ENCODE measurements around the gene TRIM5.
A peak's percentile ranks its signal among the peaks of the same experiment; 100 is the strongest.
"Not testable (repeated sequence)": the region's sequence is repeated elsewhere in the genome, so short reads cannot be mapped to it uniquely, and the experiment has no call there.

TRIM5 gene, protein sequence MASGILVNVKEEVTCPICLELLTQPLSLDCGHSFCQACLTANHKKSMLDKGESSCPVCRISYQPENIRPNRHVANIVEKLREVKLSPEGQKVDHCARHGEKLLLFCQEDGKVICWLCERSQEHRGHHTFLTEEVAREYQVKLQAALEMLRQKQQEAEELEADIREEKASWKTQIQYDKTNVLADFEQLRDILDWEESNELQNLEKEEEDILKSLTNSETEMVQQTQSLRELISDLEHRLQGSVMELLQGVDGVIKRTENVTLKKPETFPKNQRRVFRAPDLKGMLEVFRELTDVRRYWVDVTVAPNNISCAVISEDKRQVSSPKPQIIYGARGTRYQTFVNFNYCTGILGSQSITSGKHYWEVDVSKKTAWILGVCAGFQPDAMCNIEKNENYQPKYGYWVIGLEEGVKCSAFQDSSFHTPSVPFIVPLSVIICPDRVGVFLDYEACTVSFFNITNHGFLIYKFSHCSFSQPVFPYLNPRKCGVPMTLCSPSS

DNA sequence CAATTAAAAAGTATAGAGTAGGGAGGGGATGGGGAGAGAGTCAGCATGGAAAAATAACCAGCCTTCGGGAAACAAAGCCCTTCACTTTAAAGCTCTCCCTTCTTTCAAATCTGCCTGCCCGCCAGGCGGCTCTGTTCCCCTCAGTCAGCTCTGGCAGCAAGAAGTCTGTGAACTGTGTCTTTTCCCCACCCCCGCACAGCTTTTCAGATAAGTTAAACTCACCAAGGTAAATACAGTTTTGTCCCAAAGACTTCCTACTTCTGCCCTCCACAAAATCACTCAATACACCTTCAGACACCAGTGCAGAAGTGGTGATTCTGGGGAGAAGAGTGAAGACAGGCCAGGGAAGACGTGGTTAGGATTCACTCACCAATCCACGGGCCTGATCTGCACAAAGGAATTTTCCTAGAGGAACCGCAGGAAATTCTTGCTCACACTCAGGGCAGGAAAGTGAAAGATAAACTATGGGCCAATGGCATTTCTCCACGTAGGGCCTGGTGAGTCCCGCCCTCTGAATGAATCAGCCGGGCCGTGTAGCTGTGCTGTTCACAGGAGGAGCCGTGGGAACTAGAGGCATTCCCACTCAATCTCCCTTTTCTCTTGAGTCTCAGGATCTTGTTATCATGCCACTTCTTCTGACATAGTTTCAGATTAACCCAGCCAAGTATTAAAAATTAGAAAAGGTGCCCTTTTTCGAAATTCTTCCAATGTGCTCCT, at the start of gene TRIM5:
TSS of gene TRIM5 (minus strand) at position 429 of the 717 bp plus-strand sequence. CDS start 4,897 bp downstream, outside the sequence.
- H3K4me1 ChIP-seq (ENCODE audit: control insufficient read depth in 1 of 2, insufficient read depth in 2 of 2, low read length in 2 of 2) = peaks cover 10 to 12% of the 10 kb centered on the region in 2 donors
- H3K27me3 ChIP-seq (ENCODE audit: control insufficient read depth in 1 of 2, insufficient read depth in 2 of 2, low read length in 2 of 2) = no peaks in the 10 kb centered on the region
- H3K9ac ChIP-seq (ENCODE audit: low read depth in 1 of 2, low read length in 2 of 2) = peak within 1 kb of the TSS; percentile 81 to 89
- H3K9me3 ChIP-seq (ENCODE audit: control insufficient read depth in 1 of 2, low read length in 2 of 2) = no peaks in the 10 kb centered on the region
- peak within 1 kb of the TSS; percentile 87 to 89 for H3K4me3 ChIP-seq (ENCODE audit: low read depth in 1 of 2, low read length in 2 of 2)
- H3K27ac ChIP-seq (ENCODE audit: low read depth, low read length) = peak within 1 kb of the TSS; percentile 88
- H3K36me3 ChIP-seq (ENCODE audit: control insufficient read depth in 1 of 2, insufficient read depth in 2 of 2, low read length in 2 of 2) = peaks cover 3 to 6% of the 10 kb centered on the region in 2 donors

DNA sequence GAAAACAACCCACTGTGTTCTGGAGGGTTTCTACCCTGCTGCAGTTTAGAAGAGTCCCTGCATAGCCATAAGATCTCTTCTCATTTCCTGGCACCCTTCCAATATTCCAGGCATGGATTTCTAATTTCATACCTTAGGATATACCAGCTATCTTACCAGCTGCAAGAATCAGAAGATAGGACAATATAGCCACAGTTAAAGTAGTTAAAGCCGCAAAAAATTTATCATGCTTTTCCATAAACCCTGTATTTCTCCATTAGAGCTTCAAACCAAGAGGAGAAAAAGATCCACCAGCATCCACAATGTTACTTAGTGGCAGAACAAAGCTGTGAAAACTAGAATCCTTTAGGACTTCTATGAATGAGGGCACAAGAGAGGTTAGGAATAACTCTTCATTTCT, 42.8 kb upstream of the TRIM5 start:
- Histone ChIP-seq H3K9me3 (ENCODE audit: control insufficient read depth in 1 of 2, low read length in 2 of 2) (no peaks in the 10 kb centered on the region), H3K9ac (ENCODE audit: low read depth in 1 of 2, low read length in 2 of 2) (no peak overlapping the region), H3K4me1 (ENCODE audit: control insufficient read depth in 1 of 2, insufficient read depth in 2 of 2, low read length in 2 of 2) (no peaks in the 10 kb centered on the region), H3K27ac (ENCODE audit: low read depth, low read length) (no peak overlapping the region), H3K4me3 (ENCODE audit: low read depth in 1 of 2, low read length in 2 of 2) (no peak overlapping the region), H3K27me3 (ENCODE audit: control insufficient read depth in 1 of 2, insufficient read depth in 2 of 2, low read length in 2 of 2) (peaks cover 0 to 3% of the 10 kb centered on the region in 2 donors), H3K36me3 (ENCODE audit: control insufficient read depth in 1 of 2, insufficient read depth in 2 of 2, low read length in 2 of 2) (no peaks in the 10 kb centered on the region)

DNA sequence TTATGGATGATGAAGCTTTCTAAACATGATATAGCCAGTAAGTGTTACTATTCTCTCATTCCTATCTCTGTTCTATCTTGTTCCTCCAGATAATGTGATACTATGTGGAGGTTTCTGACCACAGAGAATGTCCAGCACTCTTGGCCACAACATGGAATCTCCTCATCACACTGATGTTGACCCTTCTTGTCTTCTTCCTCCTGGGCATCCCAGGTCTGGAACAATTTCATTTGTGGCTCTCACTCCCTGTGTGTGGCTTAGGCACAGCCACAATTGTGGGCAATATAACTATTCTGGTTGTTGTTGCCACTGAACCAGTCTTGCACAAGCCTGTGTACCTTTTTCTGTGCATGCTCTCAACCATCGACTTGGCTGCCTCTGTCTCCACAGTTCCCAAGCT, 41.5 kb upstream of the TRIM5 start:
- Histone ChIP-seq H3K27ac (ENCODE audit: low read depth, low read length) (no peak overlapping the region), H3K4me3 (ENCODE audit: low read depth in 1 of 2, low read length in 2 of 2) (no peak overlapping the region), H3K4me1 (ENCODE audit: control insufficient read depth in 1 of 2, insufficient read depth in 2 of 2, low read length in 2 of 2) (no peaks in the 10 kb centered on the region), H3K9me3 (ENCODE audit: control insufficient read depth in 1 of 2, low read length in 2 of 2) (no peaks in the 10 kb centered on the region), H3K36me3 (ENCODE audit: control insufficient read depth in 1 of 2, insufficient read depth in 2 of 2, low read length in 2 of 2) (no peaks in the 10 kb centered on the region), H3K9ac (ENCODE audit: low read depth in 1 of 2, low read length in 2 of 2) (no peak overlapping the region), H3K27me3 (ENCODE audit: control insufficient read depth in 1 of 2, insufficient read depth in 2 of 2, low read length in 2 of 2) (peaks cover 0 to 3% of the 10 kb centered on the region in 2 donors)

DNA sequence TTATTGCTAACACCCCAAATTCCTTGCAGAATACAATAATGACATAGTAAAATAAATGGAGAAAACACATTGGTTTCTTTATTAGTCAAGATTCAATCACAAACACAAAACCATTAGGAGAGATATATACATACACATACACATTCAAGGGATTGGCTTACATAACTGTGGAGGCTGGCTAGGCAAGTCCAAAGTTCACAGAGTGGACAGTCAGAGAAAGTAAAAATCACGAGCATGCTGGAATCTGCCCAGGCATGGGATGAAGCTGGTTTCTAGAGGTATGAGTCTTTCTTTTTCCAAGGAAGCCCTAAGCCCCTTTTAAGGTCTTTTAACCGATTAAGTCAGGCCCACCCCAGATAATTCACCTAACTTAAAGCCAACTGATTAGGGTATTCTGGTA, 37.7 kb upstream of the TRIM5 start:
- Histone ChIP-seq H3K9ac (ENCODE audit: low read depth in 1 of 2, low read length in 2 of 2) (no peak overlapping the region), H3K4me3 (ENCODE audit: low read depth in 1 of 2, low read length in 2 of 2) (no peak overlapping the region), H3K27ac (ENCODE audit: low read depth, low read length) (no peak overlapping the region), H3K4me1 (ENCODE audit: control insufficient read depth in 1 of 2, insufficient read depth in 2 of 2, low read length in 2 of 2) (no peaks in the 10 kb centered on the region), H3K9me3 (ENCODE audit: control insufficient read depth in 1 of 2, low read length in 2 of 2) (no peaks in the 10 kb centered on the region), H3K36me3 (ENCODE audit: control insufficient read depth in 1 of 2, insufficient read depth in 2 of 2, low read length in 2 of 2) (no peaks in the 10 kb centered on the region), H3K27me3 (ENCODE audit: control insufficient read depth in 1 of 2, insufficient read depth in 2 of 2, low read length in 2 of 2) (peaks cover 0 to 3% of the 10 kb centered on the region in 2 donors)

DNA sequence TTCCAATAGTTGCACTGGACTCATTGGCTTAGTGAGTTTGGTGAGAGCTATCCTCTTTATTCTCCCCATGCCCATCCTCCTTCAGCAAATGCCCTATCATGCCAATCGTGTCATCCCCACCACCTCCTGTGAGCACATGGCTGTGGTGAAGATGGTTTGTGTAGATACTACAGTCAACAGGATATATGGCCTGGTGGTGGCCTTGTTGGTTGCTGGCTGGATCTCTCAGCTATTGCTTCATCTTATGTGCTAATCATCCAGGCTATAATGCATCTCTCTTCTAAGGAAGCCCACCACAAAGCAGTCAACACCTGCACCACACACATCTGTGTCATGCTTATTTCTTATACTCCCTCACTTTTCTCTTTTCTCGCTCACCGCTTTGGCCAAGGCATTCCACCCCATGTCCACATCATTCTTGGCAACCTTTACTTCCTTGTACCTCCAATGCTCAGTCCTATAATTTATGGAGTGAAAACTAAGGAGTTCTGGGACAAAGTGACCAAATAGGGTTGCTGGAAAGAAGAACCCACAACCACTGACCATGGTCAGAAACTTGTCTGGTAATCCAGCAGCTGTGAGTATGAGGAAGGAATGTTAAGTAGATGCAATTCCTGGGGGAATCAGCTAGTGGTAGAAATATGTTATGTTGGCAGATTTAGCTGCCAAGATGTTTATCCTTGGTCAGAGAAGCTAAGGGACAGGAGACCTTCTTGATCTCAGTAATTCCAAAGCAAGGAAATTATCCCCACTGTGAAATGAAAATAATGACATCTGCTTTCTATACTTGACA, 35.0 kb upstream of the TRIM5 start:
- no peaks in the 10 kb centered on the region for H3K36me3 ChIP-seq (ENCODE audit: control insufficient read depth in 1 of 2, insufficient read depth in 2 of 2, low read length in 2 of 2)
- no peaks in the 10 kb centered on the region for H3K9me3 ChIP-seq (ENCODE audit: control insufficient read depth in 1 of 2, low read length in 2 of 2)
- H3K4me1 ChIP-seq (ENCODE audit: control insufficient read depth in 1 of 2, insufficient read depth in 2 of 2, low read length in 2 of 2) = no peaks in the 10 kb centered on the region
- no peak overlapping the region for H3K9ac ChIP-seq (ENCODE audit: low read depth in 1 of 2, low read length in 2 of 2)
- H3K4me3 ChIP-seq (ENCODE audit: low read depth in 1 of 2, low read length in 2 of 2) = no peak overlapping the region
- no peaks in the 10 kb centered on the region for H3K27me3 ChIP-seq (ENCODE audit: control insufficient read depth in 1 of 2, insufficient read depth in 2 of 2, low read length in 2 of 2)
- no peak overlapping the region for H3K27ac ChIP-seq (ENCODE audit: low read depth, low read length)

DNA sequence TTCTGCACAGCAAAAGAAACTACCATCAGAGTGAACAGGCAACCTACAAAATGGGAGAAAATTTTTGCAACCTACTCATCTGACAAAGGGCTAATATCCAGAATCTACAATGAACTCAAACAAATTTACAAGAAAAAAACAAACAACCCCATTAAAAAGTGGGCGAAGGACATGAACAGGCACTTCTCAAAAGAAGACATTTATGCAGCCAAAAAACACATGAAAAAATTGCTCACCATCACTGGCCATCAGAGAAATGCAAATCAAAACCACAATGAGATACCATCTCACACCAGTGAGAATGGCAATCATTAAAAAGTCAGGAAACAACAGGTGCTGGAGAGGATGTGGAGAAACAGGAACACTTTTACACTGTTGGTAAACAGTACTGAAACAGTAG, 31.6 kb upstream of the TRIM5 start:
- H3K36me3 ChIP-seq (ENCODE audit: control insufficient read depth in 1 of 2, insufficient read depth in 2 of 2, low read length in 2 of 2); H3K9me3 ChIP-seq (ENCODE audit: control insufficient read depth in 1 of 2, low read length in 2 of 2); H3K27me3 ChIP-seq (ENCODE audit: control insufficient read depth in 1 of 2, insufficient read depth in 2 of 2, low read length in 2 of 2); H3K27ac ChIP-seq (ENCODE audit: low read depth, low read length); H3K4me1 ChIP-seq (ENCODE audit: control insufficient read depth in 1 of 2, insufficient read depth in 2 of 2, low read length in 2 of 2); H3K9ac ChIP-seq (ENCODE audit: low read depth in 1 of 2, low read length in 2 of 2); H3K4me3 ChIP-seq (ENCODE audit: low read depth in 1 of 2, low read length in 2 of 2): not testable (repeated sequence)

DNA sequence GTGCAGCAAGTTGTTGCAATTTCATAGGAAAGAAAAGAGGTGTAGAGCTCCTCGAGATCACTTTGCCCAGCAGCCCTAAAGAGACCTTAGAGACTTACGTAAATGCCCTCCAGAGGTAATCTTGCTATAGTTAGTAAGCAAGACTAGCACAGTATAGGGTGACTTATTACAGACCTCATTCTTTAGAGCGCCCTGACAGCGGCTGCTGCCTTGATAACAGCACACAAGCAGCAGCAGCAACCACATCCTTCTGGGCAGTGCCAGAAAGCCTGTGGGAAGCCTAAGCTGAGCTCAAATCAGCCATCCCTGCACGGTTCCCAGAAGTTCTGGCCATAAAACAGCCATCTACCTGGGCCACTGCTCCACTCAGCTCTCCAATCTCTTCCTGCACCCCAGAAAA, 28.8 kb upstream of the TRIM5 start:
- Histone ChIP-seq H3K27ac (ENCODE audit: low read depth, low read length) (no peak overlapping the region), H3K4me1 (ENCODE audit: control insufficient read depth in 1 of 2, insufficient read depth in 2 of 2, low read length in 2 of 2) (no peaks in the 10 kb centered on the region), H3K36me3 (ENCODE audit: control insufficient read depth in 1 of 2, insufficient read depth in 2 of 2, low read length in 2 of 2) (peaks cover 0 to 8% of the 10 kb centered on the region in 2 donors), H3K27me3 (ENCODE audit: control insufficient read depth in 1 of 2, insufficient read depth in 2 of 2, low read length in 2 of 2) (no peaks in the 10 kb centered on the region), H3K9me3 (ENCODE audit: control insufficient read depth in 1 of 2, low read length in 2 of 2) (no peaks in the 10 kb centered on the region), H3K4me3 (ENCODE audit: low read depth in 1 of 2, low read length in 2 of 2) (no peak overlapping the region), H3K9ac (ENCODE audit: low read depth in 1 of 2, low read length in 2 of 2) (no peak overlapping the region)

DNA sequence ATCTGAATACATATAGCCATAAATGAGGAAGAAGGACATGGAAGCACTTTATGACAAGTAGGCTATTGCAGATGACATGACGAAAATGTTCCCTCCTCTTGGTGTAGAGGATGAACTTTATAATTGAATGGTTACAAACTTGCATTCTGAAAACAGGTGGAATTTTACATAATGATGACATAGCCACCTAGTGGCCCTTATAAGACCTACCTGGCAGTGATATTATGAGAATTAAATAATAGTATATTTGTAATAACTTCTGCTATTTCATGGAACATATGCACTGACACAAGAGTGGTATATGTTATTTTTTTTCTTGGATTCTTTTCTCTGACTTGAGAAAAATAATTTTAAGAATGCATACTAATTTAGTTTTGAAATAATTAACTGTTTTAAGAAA, 27.6 kb upstream of the TRIM5 start:
- Histone ChIP-seq H3K27me3 (ENCODE audit: control insufficient read depth in 1 of 2, insufficient read depth in 2 of 2, low read length in 2 of 2) (no peaks in the 10 kb centered on the region), H3K36me3 (ENCODE audit: control insufficient read depth in 1 of 2, insufficient read depth in 2 of 2, low read length in 2 of 2) (peaks cover 0 to 11% of the 10 kb centered on the region in 2 donors), H3K4me1 (ENCODE audit: control insufficient read depth in 1 of 2, insufficient read depth in 2 of 2, low read length in 2 of 2) (no peaks in the 10 kb centered on the region), H3K27ac (ENCODE audit: low read depth, low read length) (no peak overlapping the region), H3K4me3 (ENCODE audit: low read depth in 1 of 2, low read length in 2 of 2) (no peak overlapping the region), H3K9me3 (ENCODE audit: control insufficient read depth in 1 of 2, low read length in 2 of 2) (no peaks in the 10 kb centered on the region), H3K9ac (ENCODE audit: low read depth in 1 of 2, low read length in 2 of 2) (no peak overlapping the region)

DNA sequence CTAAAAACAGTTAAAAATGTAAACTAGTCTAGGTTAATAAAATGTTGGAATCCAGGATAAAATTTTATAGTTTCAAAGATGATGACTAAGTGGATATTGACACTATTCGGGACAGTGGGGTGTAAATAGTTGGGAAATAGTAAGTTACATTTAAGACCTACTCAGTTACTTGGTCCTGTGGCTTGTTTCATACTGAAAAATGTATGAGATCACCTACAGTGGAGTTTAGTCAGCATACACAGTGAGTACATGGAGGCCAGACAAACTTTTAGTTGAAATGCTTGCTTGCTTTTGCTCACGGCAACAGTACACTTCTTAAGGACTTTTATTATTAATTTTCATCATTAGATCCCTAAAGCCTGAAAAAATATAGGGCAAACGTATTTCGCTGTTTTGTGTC, 20.8 kb upstream of the TRIM5 start:
- H3K9ac ChIP-seq (ENCODE audit: low read depth in 1 of 2, low read length in 2 of 2) = no peak overlapping the region
- peaks cover 2 to 14% of the 10 kb centered on the region in 2 donors for H3K36me3 ChIP-seq (ENCODE audit: control insufficient read depth in 1 of 2, insufficient read depth in 2 of 2, low read length in 2 of 2)
- no peak overlapping the region for H3K27ac ChIP-seq (ENCODE audit: low read depth, low read length)
- H3K27me3 ChIP-seq (ENCODE audit: control insufficient read depth in 1 of 2, insufficient read depth in 2 of 2, low read length in 2 of 2) = no peaks in the 10 kb centered on the region
- H3K4me1 ChIP-seq (ENCODE audit: control insufficient read depth in 1 of 2, insufficient read depth in 2 of 2, low read length in 2 of 2) = no peaks in the 10 kb centered on the region
- H3K9me3 ChIP-seq (ENCODE audit: control insufficient read depth in 1 of 2, low read length in 2 of 2) = no peaks in the 10 kb centered on the region
- H3K4me3 ChIP-seq (ENCODE audit: low read depth in 1 of 2, low read length in 2 of 2) = no peak overlapping the region
